ENCODE results near the gene CCNB2.

DNA sequence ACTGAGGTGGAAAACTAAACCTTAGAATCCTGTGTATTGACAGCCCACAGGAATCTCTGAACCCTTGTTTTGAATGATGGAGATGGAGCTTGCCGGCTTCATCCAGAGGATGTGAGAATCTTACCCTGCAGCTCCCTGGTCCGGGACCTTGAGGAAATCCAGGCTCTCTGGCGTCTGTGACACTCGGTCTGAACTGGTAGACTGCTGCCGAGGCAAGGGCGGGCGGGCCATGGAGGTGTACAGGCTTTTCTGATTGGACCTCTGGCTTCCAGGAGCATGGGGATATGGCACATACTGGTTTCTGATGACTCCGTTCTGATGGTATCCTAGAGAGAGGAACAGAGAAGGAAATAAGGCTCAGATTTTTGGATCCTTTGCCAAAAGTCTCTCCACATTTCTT, 48.5 kb downstream of the CCNB2 start:
- TF ChIP-seq, protein P1, sequence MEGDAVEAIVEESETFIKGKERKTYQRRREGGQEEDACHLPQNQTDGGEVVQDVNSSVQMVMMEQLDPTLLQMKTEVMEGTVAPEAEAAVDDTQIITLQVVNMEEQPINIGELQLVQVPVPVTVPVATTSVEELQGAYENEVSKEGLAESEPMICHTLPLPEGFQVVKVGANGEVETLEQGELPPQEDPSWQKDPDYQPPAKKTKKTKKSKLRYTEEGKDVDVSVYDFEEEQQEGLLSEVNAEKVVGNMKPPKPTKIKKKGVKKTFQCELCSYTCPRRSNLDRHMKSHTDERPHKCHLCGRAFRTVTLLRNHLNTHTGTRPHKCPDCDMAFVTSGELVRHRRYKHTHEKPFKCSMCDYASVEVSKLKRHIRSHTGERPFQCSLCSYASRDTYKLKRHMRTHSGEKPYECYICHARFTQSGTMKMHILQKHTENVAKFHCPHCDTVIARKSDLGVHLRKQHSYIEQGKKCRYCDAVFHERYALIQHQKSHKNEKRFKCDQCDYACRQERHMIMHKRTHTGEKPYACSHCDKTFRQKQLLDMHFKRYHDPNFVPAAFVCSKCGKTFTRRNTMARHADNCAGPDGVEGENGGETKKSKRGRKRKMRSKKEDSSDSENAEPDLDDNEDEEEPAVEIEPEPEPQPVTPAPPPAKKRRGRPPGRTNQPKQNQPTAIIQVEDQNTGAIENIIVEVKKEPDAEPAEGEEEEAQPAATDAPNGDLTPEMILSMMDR (conservative IDR thresholded peaks at IDR 0.05; ENCODE audit: low read length): no peak
- TF ChIP-seq EZH2phosphoT487 (IDR thresholded peaks at IDR 0.05; ENCODE audit: borderline replicate concordance): no peak

Measured in Loucy (cell line).